ENCODE results near the gene RAN.
"Not testable (repeated sequence)": the region's sequence is repeated elsewhere in the genome, so short reads cannot be mapped to it uniquely, and the experiment has no call there.

The RAN gene

GRCh38 chr12:130878193-130879185 is 6.6 kb downstream of the RAN start:
- DNase-seq: no peak

- DNase-seq: no peak
These were observed 7.4 kb downstream of the RAN start for GRCh38 chr12:130879212-130879686.

- DNase-seq: no peak
These were observed 8.0 kb downstream of the RAN start for GRCh38 chr12:130879781-130880389.

- no peak for DNase-seq
These were observed 8.6 kb downstream of the RAN start for GRCh38 chr12:130880411-130880885.

- no peak for DNase-seq
These were observed 9.2 kb downstream of the RAN start for GRCh38 chr12:130881046-130881445.

- no peak for DNase-seq
These were observed 9.7 kb downstream of the RAN start for GRCh38 chr12:130881548-130881947.

- not testable (repeated sequence) for DNase-seq
These were observed 15.3 kb downstream of the RAN start for GRCh38 chr12:130887190-130887589.

GRCh38 chr12:130904064-130904463 is 32.2 kb downstream of the RAN start:
- no peak for DNase-seq

GRCh38 chr12:130904936-130905455 is 33.1 kb downstream of the RAN start:
- not testable (repeated sequence) for DNase-seq

GRCh38 chr12:130909111-130909510 is 37.2 kb downstream of the RAN start:
- DNase-seq: no peak

GRCh38 chr12:130911193-130911592 is 39.3 kb downstream of the RAN start:
- no peak for DNase-seq

- no peak for DNase-seq
These were observed 40.1 kb downstream of the RAN start for GRCh38 chr12:130911933-130912332.

GRCh38 chr12:130916241-130916911 is 44.5 kb downstream of the RAN start:
- peak; percentile 76 to 88 (median 81) for DNase-seq

- no peak for DNase-seq
These were observed 45.7 kb downstream of the RAN start for GRCh38 chr12:130917607-130918006.

- DNase-seq: peak; percentile 6 to 64 (median 63)
These were observed 47.2 kb downstream of the RAN start for GRCh38 chr12:130919086-130919485.

GRCh38 chr12:130920119-130920703 is 48.3 kb downstream of the RAN start:
- no peak for DNase-seq

- DNase-seq: no peak
These were observed 49.0 kb downstream of the RAN start for GRCh38 chr12:130920723-130921381.

GRCh38 chr12:130922511-130922953 is 50.7 kb downstream of the RAN start:
- DNase-seq: no peak

GRCh38 chr12:130924966-130925665 is 53.2 kb downstream of the RAN start:
- no peak for DNase-seq

- no peak for DNase-seq
These were observed 53.8 kb downstream of the RAN start for GRCh38 chr12:130925666-130926015.
